K562 (cell line): ENCODE data around the gene DCXR. TPM values are rescaled to one million over a fixed set of nuclear protein-coding genes. Genes with fewer than 3 reads are reported as not detected.

ENCODE experiments used
- ATF1 ChIP-seq, 2 experiments: fragments of 450-650 bp in 1 of 2; IDR thresholded peaks; 2 replicates each; pipeline ENCODE4 v1.6.1; 2016; ENCODE audit warnings: missing compliant biosample characterization in 1 of 2, missing genetic modification characterization in 1 of 2
- HNRNPL ChIP-seq: fragments of 200-400 bp; formaldehyde crosslinking; IDR thresholded peaks from 2 replicates; pipeline ENCODE4 v1.6.1; 2017; ENCODE audit warnings: low read depth, mild to moderate bottlenecking, low read length
- JUN ChIP-seq, 2 experiments: sonication (generic) in 1 of 2; formaldehyde crosslinking in 1 of 2; IDR thresholded peaks; 2 replicates each; pipeline versions ENCODE4 v1.6.1 to v1.8.0; 2012 to 2022; ENCODE audit warnings: borderline replicate concordance in 2 of 2, mild to moderate bottlenecking in 2 of 2, improper control_type of control experiment in 1 of 2, low read depth in 1 of 2, low read length in 1 of 2, missing genetic modification reagents in 1 of 2
- KLF13 ChIP-seq: fragments of 450-650 bp; IDR thresholded peaks from 2 replicates; pipeline ENCODE4 v1.6.1; 2016; ENCODE audit warnings: missing genetic modification characterization, low read depth, mild to moderate bottlenecking, missing compliant biosample characterization, moderate library complexity, borderline replicate concordance
- KLF6 ChIP-seq: fragments of 250-450 bp; sonication (Bioruptor Pico); IDR thresholded peaks from 2 replicates; pipeline ENCODE4 v1.4.0; 2020; ENCODE audit warnings: mild to moderate bottlenecking, moderate library complexity, borderline replicate concordance
- MCM5 ChIP-seq: fragments of 450-650 bp; IDR thresholded peaks from 2 replicates; pipeline ENCODE4 v1.6.1; 2016; ENCODE audit warnings: low read depth
- NONO ChIP-seq, 2 experiments: fragments of 200-400 bp in 1 of 2; fragments of 450-650 bp in 1 of 2; formaldehyde crosslinking in 1 of 2; IDR thresholded peaks; 2 replicates each; pipeline ENCODE4 v1.6.1; 2017; ENCODE audit warnings: low read depth in 2 of 2, mild to moderate bottlenecking in 2 of 2, moderate library complexity in 2 of 2, low read length in 1 of 2
- PCBP1 ChIP-seq: fragments of 200-400 bp; formaldehyde crosslinking; IDR thresholded peaks from 2 replicates; pipeline ENCODE4 v1.6.1; 2018; ENCODE audit warnings: mild to moderate bottlenecking, low read depth, low read length; ENCODE audit not compliant: poor library complexity, severe bottlenecking
- POLR2G ChIP-seq: fragments of 200-400 bp; formaldehyde crosslinking; IDR thresholded peaks from 2 replicates; pipeline ENCODE4 v1.6.1; 2017; ENCODE audit warnings: low read depth, mild to moderate bottlenecking, antibody characterized with exemption, low read length, moderate library complexity
- SAP30 ChIP-seq: fragments of 200-600 bp; sonication (generic); IDR thresholded peaks from 2 replicates; pipeline ENCODE4 v1.6.1; 2012; ENCODE audit warnings: borderline replicate concordance, low read depth, mild to moderate bottlenecking, moderate library complexity, low read length, control low read depth, inconsistent platforms; ENCODE audit not compliant: insufficient read depth, poor library complexity, severe bottlenecking
- SRF ChIP-seq, 2 experiments: fragments of 250-450, 450-650 bp in 1 of 2; sonication (Bioruptor Pico) in 1 of 2; sonication (generic) in 1 of 2; formaldehyde crosslinking; IDR thresholded peaks; 2 replicates each; pipeline versions ENCODE4 v1.5.0 to v1.5.1; 2020 to 2022; ENCODE audit warnings: mild to moderate bottlenecking in 1 of 2, missing genetic modification reagents in 1 of 2
- TBP ChIP-seq: optimal IDR thresholded peaks from 2 replicates; pipeline ENCODE3; 2011; ENCODE audit warnings: low read depth, low read length, improper control_type of control experiment
- TOE1 ChIP-seq, 2 experiments: fragments of 450-650 bp in 1 of 2; sonication (generic) in 1 of 2; formaldehyde crosslinking in 1 of 2; IDR thresholded peaks; 2 replicates each; pipeline versions ENCODE4 v1.7.1 to v1.8.0; 2016 to 2022; ENCODE audit warnings: borderline replicate concordance in 2 of 2, mild to moderate bottlenecking in 2 of 2, antibody characterized with exemption in 1 of 2, inconsistent platforms in 1 of 2, low read depth in 1 of 2, missing genetic modification reagents in 1 of 2, moderate library complexity in 1 of 2
- U2AF1 ChIP-seq: fragments of 200-400 bp; formaldehyde crosslinking; optimal IDR thresholded peaks from 2 replicates; pipeline ENCODE3; 2017; ENCODE audit warnings: mild to moderate bottlenecking, low read depth, low read length, moderate library complexity
- ZNF57 ChIP-seq: fragments of 450-650 bp; formaldehyde crosslinking; IDR thresholded peaks from 2 replicates; pipeline ENCODE4 v1.4.0; 2020; ENCODE audit warnings: mild to moderate bottlenecking, moderate library complexity
- ZNF644 ChIP-seq: fragments of 200-800 bp; sonication (Bioruptor generic); IDR thresholded peaks from 2 replicates; pipeline ENCODE4 v1.6.1; 2016; ENCODE audit warnings: low read depth, missing genetic modification characterization, missing compliant biosample characterization
- polyA plus RNA-seq, 8 experiments: library from polyadenylated mRNA; depleted of rRNA in 4 of 8; stranded (reverse) in 5 of 8; unstranded in 3 of 8; fragments of >200 nt; fragmentation: Nextera tagmentation in 2 of 8; fragmentation: Illumina TruSeq in 1 of 8; extraction: Ambion mirVana in 2 of 8; extraction: Trizol in 1 of 8; gene quantifications; 2 replicates each; pipeline versions ENCODE4 v1.2.1 to v1.2.3, GENCODE V29; 2011 to 2014; ENCODE audit warnings: inconsistent platforms in 1 of 8, missing spikeins in 1 of 8
- total RNA-seq, 7 experiments: library from RNA; depleted of rRNA in 6 of 7; stranded (reverse); fragments of >200 nt in 6 of 7; fragmentation: Illumina TruSeq in 2 of 7; extraction: Trizol in 2 of 7; gene quantifications; 2 replicates each; pipeline versions ENCODE4 v1.2.1 to v1.2.3, GENCODE V29; 2011 to 2021; ENCODE audit warnings: low replicate concordance in 1 of 7
- TF ChIP-seq, protein P1 (sequence below): sonication (generic); formaldehyde crosslinking; IDR thresholded peaks from 2 replicates; pipeline ENCODE4 v1.9.0; 2022; ENCODE audit warnings: mild to moderate bottlenecking, missing genetic modification reagents
- TF ChIP-seq, protein P2 (sequence below): fragments of 450-650 bp; IDR thresholded peaks from 2 replicates; pipeline ENCODE4 v1.6.1; 2016; ENCODE audit warnings: mild to moderate bottlenecking
- TF ChIP-seq, protein P3 (sequence below): fragments of 250-450 bp; sonication (Bioruptor Pico); IDR thresholded peaks from 2 replicates; pipeline ENCODE4 v1.5.0; 2022; ENCODE audit warnings: mild to moderate bottlenecking

The DCXR gene
- total and polyA plus RNA-seq, 9 of the 15 experiments (the other 6 are each of a cell fraction or from before 2014, with no cell fraction given): 21.3 to 274 (median 156) TPM

DNA sequence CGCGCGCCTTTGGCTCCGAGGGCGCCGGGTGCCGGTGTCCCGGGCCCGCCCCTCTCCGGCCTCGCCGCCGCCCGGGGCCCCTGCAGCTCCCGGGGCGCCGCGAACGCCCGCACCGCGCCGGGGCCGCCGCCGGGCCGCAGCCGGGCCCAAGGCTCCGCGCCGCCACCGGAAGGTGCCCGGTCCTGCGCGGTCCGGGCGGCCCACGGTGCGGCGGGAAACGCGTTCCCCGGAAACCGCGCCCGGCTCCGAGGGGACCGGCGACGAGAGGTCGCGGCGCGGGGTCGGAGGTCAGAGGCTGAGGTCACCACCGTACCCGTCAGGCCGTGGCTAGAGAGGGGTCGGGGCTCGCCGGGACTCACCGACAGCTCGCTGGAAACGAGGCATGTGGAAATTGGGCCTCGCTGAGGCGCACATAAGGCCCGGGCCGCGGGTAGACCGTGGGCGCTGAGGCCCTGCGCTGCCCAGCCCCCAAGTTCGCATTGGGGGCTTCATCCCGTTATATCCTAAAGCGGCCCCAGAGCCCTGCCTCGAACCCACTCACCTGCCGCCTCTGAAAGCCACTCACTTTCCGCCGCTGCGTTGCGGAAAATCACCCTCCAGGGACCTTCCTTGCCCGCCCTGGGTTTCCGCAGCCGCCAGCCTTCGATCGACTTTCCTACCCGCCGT, 28.3 kb upstream of the DCXR start, which contains the start of gene DUS1L (continued):
- TF ChIP-seq ZNF644 (tag) (no peak; the same call in 1 of the 2 replicates), SRF (CRISPR knock-in tag; IDR thresholded peaks at IDR 0.05) (0 out of 4 replicates have a peak, but pooled peaks of 1 of the 2 experiments have one; percentile 35), NONO (IDR thresholded peaks at IDR 0.05; ENCODE audit: low read depth in 2 of 2, low read length in 1 of 2) (peak in 1 of 2 experiments; percentile 91; a peak in 2 of 4 replicates), POLR2G (peak; percentile 62), KLF13 (tag) (0 out of 2 replicates have a peak, but pooled peaks have one; percentile 34), TOE1 (IDR thresholded peaks at IDR 0.05; ENCODE audit: borderline replicate concordance) (peak; percentile 57; the same call in 1 of the 2 replicates), TOE1 (CRISPR knock-in tag; IDR thresholded peaks at IDR 0.05; ENCODE audit: borderline replicate concordance, low read depth) (no peak), HNRNPL (peak; percentile 80; the same call in 1 of the 2 replicates), JUN (IDR thresholded peaks at IDR 0.05; ENCODE audit: borderline replicate concordance, low read depth, low read length) (peak; percentile 53; the same call in 1 of the 2 replicates), JUN (CRISPR knock-in tag; IDR thresholded peaks at IDR 0.05; ENCODE audit: borderline replicate concordance) (no peak), SAP30 (peak; percentile 13), TBP (peak; percentile 86), PCBP1 (peak; percentile 71), ATF1 (CRISPR knock-in tag; IDR thresholded peaks at IDR 0.05) (no peak), ATF1 (tag; IDR thresholded peaks at IDR 0.05) (peak; percentile 66), U2AF1 (peak; percentile 57), ZNF57 (CRISPR knock-in tag) (0 out of 2 replicates have a peak, but pooled peaks have one; percentile 31), MCM5 (no peak), KLF6 (0 out of 2 replicates have a peak, but pooled peaks have one; percentile 41)
- TF ChIP-seq, protein P1, sequence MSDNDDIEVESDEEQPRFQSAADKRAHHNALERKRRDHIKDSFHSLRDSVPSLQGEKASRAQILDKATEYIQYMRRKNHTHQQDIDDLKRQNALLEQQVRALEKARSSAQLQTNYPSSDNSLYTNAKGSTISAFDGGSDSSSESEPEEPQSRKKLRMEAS (CRISPR knock-in tag): no peak
- TF ChIP-seq, protein P2, sequence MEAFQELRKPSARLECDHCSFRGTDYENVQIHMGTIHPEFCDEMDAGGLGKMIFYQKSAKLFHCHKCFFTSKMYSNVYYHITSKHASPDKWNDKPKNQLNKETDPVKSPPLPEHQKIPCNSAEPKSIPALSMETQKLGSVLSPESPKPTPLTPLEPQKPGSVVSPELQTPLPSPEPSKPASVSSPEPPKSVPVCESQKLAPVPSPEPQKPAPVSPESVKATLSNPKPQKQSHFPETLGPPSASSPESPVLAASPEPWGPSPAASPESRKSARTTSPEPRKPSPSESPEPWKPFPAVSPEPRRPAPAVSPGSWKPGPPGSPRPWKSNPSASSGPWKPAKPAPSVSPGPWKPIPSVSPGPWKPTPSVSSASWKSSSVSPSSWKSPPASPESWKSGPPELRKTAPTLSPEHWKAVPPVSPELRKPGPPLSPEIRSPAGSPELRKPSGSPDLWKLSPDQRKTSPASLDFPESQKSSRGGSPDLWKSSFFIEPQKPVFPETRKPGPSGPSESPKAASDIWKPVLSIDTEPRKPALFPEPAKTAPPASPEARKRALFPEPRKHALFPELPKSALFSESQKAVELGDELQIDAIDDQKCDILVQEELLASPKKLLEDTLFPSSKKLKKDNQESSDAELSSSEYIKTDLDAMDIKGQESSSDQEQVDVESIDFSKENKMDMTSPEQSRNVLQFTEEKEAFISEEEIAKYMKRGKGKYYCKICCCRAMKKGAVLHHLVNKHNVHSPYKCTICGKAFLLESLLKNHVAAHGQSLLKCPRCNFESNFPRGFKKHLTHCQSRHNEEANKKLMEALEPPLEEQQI: no peak
- TF ChIP-seq, protein P3, sequence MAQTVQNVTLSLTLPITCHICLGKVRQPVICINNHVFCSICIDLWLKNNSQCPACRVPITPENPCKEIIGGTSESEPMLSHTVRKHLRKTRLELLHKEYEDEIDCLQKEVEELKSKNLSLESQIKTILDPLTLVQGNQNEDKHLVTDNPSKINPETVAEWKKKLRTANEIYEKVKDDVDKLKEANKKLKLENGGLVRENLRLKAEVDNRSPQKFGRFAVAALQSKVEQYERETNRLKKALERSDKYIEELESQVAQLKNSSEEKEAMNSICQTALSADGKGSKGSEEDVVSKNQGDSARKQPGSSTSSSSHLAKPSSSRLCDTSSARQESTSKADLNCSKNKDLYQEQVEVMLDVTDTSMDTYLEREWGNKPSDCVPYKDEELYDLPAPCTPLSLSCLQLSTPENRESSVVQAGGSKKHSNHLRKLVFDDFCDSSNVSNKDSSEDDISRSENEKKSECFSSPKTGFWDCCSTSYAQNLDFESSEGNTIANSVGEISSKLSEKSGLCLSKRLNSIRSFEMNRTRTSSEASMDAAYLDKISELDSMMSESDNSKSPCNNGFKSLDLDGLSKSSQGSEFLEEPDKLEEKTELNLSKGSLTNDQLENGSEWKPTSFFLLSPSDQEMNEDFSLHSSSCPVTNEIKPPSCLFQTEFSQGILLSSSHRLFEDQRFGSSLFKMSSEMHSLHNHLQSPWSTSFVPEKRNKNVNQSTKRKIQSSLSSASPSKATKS (CRISPR knock-in tag): no peak
